IMR-90 (cell line): ENCODE measurements around the gene SEC16A. TPM values are rescaled to one million over a fixed set of nuclear protein-coding genes. Genes with fewer than 3 reads are reported as not detected.

ENCODE experiments used
- ATAC-seq: fragments of 200-7000 bp; cut with Tn5 transposase; 2 replicates; pipeline ENCODE4 v1.9.1; 2020; ENCODE audit warnings: low read depth, mild to moderate bottlenecking, moderate library complexity
- BruUV-seq: library from RNA; stranded (reverse); fragments of 400-500 nt; replicated peaks from 2 replicates; lab custom pipeline; 2021; lab: Mats Ljungman, UMichigan
- CTCF ChIA-PET: fragments of 300-600 bp; formaldehyde crosslinking; extraction: SDS; loops from one replicate; lab custom pipeline; 2021; ENCODE audit warnings: antibody characterized with exemption; lab: Yijun Ruan, JAX
- POLR2A ChIA-PET: fragments of 300-600 bp; sonication (Branson Sonifier 250); formaldehyde crosslinking; loops from one replicate; lab custom pipeline; 2022; ENCODE audit warnings: antibody characterized with exemption; ENCODE audit not compliant: unreplicated experiment; lab: Charles Lee
- DNase-seq: peaks from one replicate; pipeline ENCODE4 v3.0.0; 2013
- H2AFZ ChIP-seq: replicated peaks from 2 replicates; pipeline ENCODE3; 2013; ENCODE audit warnings: low read length, mild to moderate bottlenecking; ENCODE audit not compliant: poor library complexity
- H2AK5ac ChIP-seq: 2 replicates; pipeline ENCODE4 v1.6.1; 2013; ENCODE audit warnings: low read depth, low read length, inconsistent platforms
- H2AK9ac ChIP-seq: replicated peaks from 2 replicates; pipeline ENCODE3; 2013; ENCODE audit warnings: mild to moderate bottlenecking, low read depth, low read length, moderate library complexity; ENCODE audit not compliant: poor library complexity
- H2BK120ac ChIP-seq: 2 replicates; pipeline ENCODE4 v1.6.1; 2013; ENCODE audit warnings: low read depth, low read length, inconsistent platforms
- H2BK15ac ChIP-seq: 3 replicates; pipeline ENCODE4 v1.6.1; 2013; ENCODE audit warnings: low read depth, low read length, inconsistent platforms
- H2BK20ac ChIP-seq: 2 replicates; pipeline ENCODE4 v1.6.1; 2013; ENCODE audit warnings: low read depth, mild to moderate bottlenecking, inconsistent platforms, low read length, moderate library complexity
- H2BK5ac ChIP-seq: 2 replicates; pipeline ENCODE4 v1.6.1; 2013; ENCODE audit warnings: mild to moderate bottlenecking, low read depth, low read length, inconsistent platforms; ENCODE audit not compliant: poor library complexity, severe bottlenecking
- H3K14ac ChIP-seq: replicated peaks from 2 replicates; pipeline ENCODE4 v1.6.1; 2013; ENCODE audit warnings: low read depth, low read length, inconsistent platforms
- H3K18ac ChIP-seq: 2 replicates; pipeline ENCODE4 v1.6.1; 2013; ENCODE audit warnings: low read depth, low read length, control low read depth
- H3K23ac ChIP-seq: 2 replicates; pipeline ENCODE4 v1.6.1; 2013; ENCODE audit warnings: low read depth, low read length, inconsistent platforms
- H3K27ac ChIP-seq: 2 replicates; pipeline ENCODE4 v1.5.1; 2013; ENCODE audit warnings: mild to moderate bottlenecking, control low read depth, low read length; ENCODE audit not compliant: insufficient read depth
- H3K27me3 ChIP-seq: 2 replicates; pipeline ENCODE4 v1.6.1; 2013; ENCODE audit warnings: low read length; ENCODE audit not compliant: control insufficient read depth, insufficient read depth
- H3K36me3 ChIP-seq: 2 replicates; pipeline ENCODE4 v1.6.1; 2013; ENCODE audit warnings: low read length, mixed read lengths; ENCODE audit not compliant: control insufficient read depth, insufficient read depth
- H3K4ac ChIP-seq: 2 replicates; pipeline ENCODE4 v1.6.1; 2013; ENCODE audit warnings: low read depth, low read length, inconsistent platforms
- H3K4me1 ChIP-seq: 2 replicates; pipeline ENCODE4 v1.6.1; 2013; ENCODE audit warnings: low read length, mixed read lengths; ENCODE audit not compliant: control insufficient read depth, insufficient read depth
- H3K4me2 ChIP-seq: 2 replicates; pipeline ENCODE4 v1.6.1; 2013; ENCODE audit warnings: low read depth, mild to moderate bottlenecking, control low read depth, low read length, moderate library complexity
- H3K4me3 ChIP-seq: 2 replicates; pipeline ENCODE4 v1.5.1; 2013; ENCODE audit warnings: low read depth, mild to moderate bottlenecking, control low read depth, low read length, moderate library complexity; ENCODE audit not compliant: insufficient read depth
- H3K56ac ChIP-seq: 2 replicates; pipeline ENCODE4 v1.6.1; 2013; ENCODE audit warnings: low read length, inconsistent platforms; ENCODE audit not compliant: insufficient read depth; ENCODE audit errors: extremely low read depth
- H3K79me1 ChIP-seq, 2 experiments: 2 replicates each; pipeline ENCODE4 v1.6.1; 2013; ENCODE audit warnings: low read length in 2 of 2, inconsistent platforms in 1 of 2, low read depth in 1 of 2
- H3K9ac ChIP-seq: 2 replicates; pipeline ENCODE4 v1.6.1; 2013; ENCODE audit warnings: low read depth, low read length, control low read depth
- H3K9me1 ChIP-seq: 2 replicates; pipeline ENCODE4 v1.6.1; 2013; ENCODE audit warnings: low read length, inconsistent platforms; ENCODE audit not compliant: insufficient read depth
- H3K9me3 ChIP-seq: 2 replicates; pipeline ENCODE4 v1.6.1; 2013; ENCODE audit warnings: low read length; ENCODE audit not compliant: control insufficient read depth, insufficient read depth
- H4K20me1 ChIP-seq: 2 replicates; pipeline ENCODE4 v1.6.1; 2013; ENCODE audit warnings: low read length, inconsistent platforms; ENCODE audit not compliant: insufficient read depth
- H4K5ac ChIP-seq: 2 replicates; pipeline ENCODE4 v1.6.1; 2013; ENCODE audit warnings: mild to moderate bottlenecking, low read depth, low read length, control low read depth
- H4K8ac ChIP-seq, 2 experiments: 2 replicates each; pipeline ENCODE4 v1.6.1; 2013; ENCODE audit warnings: low read depth in 2 of 2, low read length in 2 of 2, control low read depth in 1 of 2, inconsistent platforms in 1 of 2
- H4K91ac ChIP-seq: 2 replicates; pipeline ENCODE4 v1.6.1; 2013; ENCODE audit warnings: low read depth, low read length, inconsistent platforms; ENCODE audit not compliant: insufficient read depth
- RAD21 ChIP-seq: IDR thresholded peaks from 2 replicates; pipeline ENCODE4 v1.6.1; 2012; ENCODE audit warnings: low read length, improper control_type of control experiment
- RFX5 ChIP-seq: IDR thresholded peaks from 2 replicates; pipeline ENCODE4 v1.8.0; 2012; ENCODE audit warnings: low read depth, mild to moderate bottlenecking, low read length, moderate library complexity
- WGBS, 2 experiments: methylation state at CpG; one replicate each; pipeline versions ENCODE4 v1.1.5 to v1.1.7; 2013; ENCODE audit warnings: missing lambda C conversion rate in 2 of 2; ENCODE audit not compliant: insufficient read length in 1 of 2; ENCODE audit errors: extremely low coverage in 2 of 2; 5-methylcytosine and 5-hydroxymethylcytosine counted together
- dilution Hi-C: fragments of 300-500 bp; cut with HindIII; formaldehyde crosslinking; loops from one replicate; pipeline ENCODE4 v1.14.3; 2018; ENCODE audit warnings: low sequenced_read_pairs; ENCODE audit not compliant: unreplicated experiment
- in situ Hi-C: fragments of 300-500 bp; cut with MboI; formaldehyde crosslinking; loops from 3 replicates; pipeline ENCODE4 v1.14.3; 2019; ENCODE audit warnings: low sequenced_read_pairs, inconsistent platforms, mixed read lengths
- intact Hi-C: fragments of 100-400 bp; cut with micrococcal nuclease; formaldehyde crosslinking; loops from 2 replicates; pipeline ENCODE4 v1.10.0; 2022
- polyA plus RNA-seq, 3 experiments: library from polyadenylated mRNA; depleted of rRNA; stranded (reverse); fragments of >200 nt; gene quantifications; 2 replicates each; pipeline ENCODE4 v1.2.3, GENCODE V29; 2012; ENCODE audit warnings: low replicate concordance in 1 of 3
- total RNA-seq: library from RNA; depleted of rRNA; stranded (reverse); fragments of >200 nt; gene quantifications from 2 replicates; pipeline ENCODE4 v1.2.3, GENCODE V29; 2012
- TF ChIP-seq, protein P1 (sequence below): conservative IDR thresholded peaks from 2 replicates; pipeline ENCODE4 v1.5.1; 2012; ENCODE audit warnings: mild to moderate bottlenecking, low read depth, low read length, improper control_type of control experiment

SEC16A gene
- total and polyA plus RNA-seq, 2 of the 4 experiments (the other 2 are of a cell fraction), result 12.2 to 48.1 TPM

DNA sequence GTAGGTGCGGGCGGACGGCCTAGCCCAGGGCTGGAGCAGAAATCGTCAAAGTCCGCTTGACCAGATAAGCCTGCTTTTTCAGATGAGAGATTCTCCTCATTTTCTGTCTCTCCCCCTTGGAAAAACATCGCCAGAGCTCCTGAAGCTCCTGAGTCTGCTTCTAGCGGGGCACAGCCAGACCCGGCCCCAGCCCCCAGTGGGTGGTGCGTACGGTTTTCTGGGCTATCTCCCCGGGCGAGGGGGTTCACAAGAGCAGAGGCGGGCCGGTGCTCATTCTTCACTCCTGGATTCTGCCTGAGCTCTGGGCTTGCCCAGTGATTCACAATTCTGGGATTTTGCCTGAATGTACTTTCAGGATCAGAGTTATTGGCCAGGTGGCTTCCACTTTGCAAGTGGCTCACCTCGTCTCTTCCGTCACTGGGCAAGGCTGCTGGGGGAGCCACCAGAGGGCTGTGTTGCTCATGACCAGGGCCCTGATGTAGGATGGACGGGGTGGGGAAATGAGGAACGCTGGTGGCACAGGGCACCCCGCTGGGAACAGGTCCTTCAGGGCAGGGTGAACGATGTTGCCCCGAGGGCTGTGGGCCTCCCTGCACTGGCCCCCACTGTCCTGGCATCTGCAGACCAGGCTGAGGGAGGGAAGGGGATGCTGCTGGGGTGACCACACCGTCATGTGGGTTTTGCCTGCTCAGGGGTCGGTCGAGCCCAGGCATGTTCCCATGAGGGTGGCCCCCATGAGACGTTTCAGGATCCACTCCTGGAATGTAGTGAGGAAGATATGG is 6.3 kb downstream of the SEC16A start (continued):
- TF ChIP-seq RAD21, result no peak

- Histone ChIP-seq H2BK15ac (no peak overlapping the region), H3K27ac (no peak overlapping the region), H3K36me3 (peaks cover 82% of the 10 kb centered on the region), H3K4me3 (no peak overlapping the region), H3K79me1 (peaks cover 23 to 85% of the 10 kb centered on the region in 2 experiments), H3K4ac (no peak overlapping the region), H4K91ac (no peak overlapping the region), H2AK5ac (no peak overlapping the region), H3K23ac (no peak overlapping the region), H4K8ac (no peak overlapping the region), H4K20me1 (peaks cover 94% of the 10 kb centered on the region), H3K9me3 (no peaks in the 10 kb centered on the region), H3K4me2 (no peak overlapping the region), H2AK9ac (no peak overlapping the region), H3K14ac (no peak overlapping the region), H3K18ac (no peak overlapping the region), H2BK20ac (no peak overlapping the region), H3K27me3 (no peaks in the 10 kb centered on the region), H2BK120ac (no peak overlapping the region), H3K9ac (no peak overlapping the region), H3K4me1 (no peaks in the 10 kb centered on the region), H4K5ac (no peak overlapping the region), H2BK5ac (no peak overlapping the region), H3K56ac (no peak overlapping the region), H2AFZ (no peak overlapping the region), H3K9me1 (no peaks in the 10 kb centered on the region; the same call in 1 of the 2 replicates)
- no TSS peak for BruUV-seq
- intact Hi-C loops, result no loop called here
- in situ Hi-C loops, result no loop called here
- no peak for ATAC-seq
- DNase-seq, result no peak
- POLR2A ChIA-PET, result interaction anchor here (0.6 kb wide), 1 partner anchor 9 kb away, joined by 3 read pairs; no protein-coding TSS in a partner anchor
- WGBS, 2 experiments, result 98% methylated on average over 26 of the region's 34 CpGs; no CpG with 5 or more reads in 1 of the 2 experiments
- dilution Hi-C loops, result no loop called here
- CTCF ChIA-PET, result interaction anchor here (0.6 kb wide), 1 partner anchor 424 kb away, joined by 3 read pairs; no protein-coding TSS in a partner anchor
- TF ChIP-seq, protein P1, sequence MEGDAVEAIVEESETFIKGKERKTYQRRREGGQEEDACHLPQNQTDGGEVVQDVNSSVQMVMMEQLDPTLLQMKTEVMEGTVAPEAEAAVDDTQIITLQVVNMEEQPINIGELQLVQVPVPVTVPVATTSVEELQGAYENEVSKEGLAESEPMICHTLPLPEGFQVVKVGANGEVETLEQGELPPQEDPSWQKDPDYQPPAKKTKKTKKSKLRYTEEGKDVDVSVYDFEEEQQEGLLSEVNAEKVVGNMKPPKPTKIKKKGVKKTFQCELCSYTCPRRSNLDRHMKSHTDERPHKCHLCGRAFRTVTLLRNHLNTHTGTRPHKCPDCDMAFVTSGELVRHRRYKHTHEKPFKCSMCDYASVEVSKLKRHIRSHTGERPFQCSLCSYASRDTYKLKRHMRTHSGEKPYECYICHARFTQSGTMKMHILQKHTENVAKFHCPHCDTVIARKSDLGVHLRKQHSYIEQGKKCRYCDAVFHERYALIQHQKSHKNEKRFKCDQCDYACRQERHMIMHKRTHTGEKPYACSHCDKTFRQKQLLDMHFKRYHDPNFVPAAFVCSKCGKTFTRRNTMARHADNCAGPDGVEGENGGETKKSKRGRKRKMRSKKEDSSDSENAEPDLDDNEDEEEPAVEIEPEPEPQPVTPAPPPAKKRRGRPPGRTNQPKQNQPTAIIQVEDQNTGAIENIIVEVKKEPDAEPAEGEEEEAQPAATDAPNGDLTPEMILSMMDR, result no peak
- TF ChIP-seq RFX5, result no peak
Observed at GRCh38 chr9:136474974-136475865, 7.6 kb downstream of the SEC16A start.
